ENCODE measurements around the gene FASLG. TPM values are rescaled to one million over a fixed set of nuclear protein-coding genes. Genes with fewer than 3 reads are reported as not detected.

Gene FASLG
- total RNA-seq, 1 experiment from 2014 or later: not detected

DNA sequence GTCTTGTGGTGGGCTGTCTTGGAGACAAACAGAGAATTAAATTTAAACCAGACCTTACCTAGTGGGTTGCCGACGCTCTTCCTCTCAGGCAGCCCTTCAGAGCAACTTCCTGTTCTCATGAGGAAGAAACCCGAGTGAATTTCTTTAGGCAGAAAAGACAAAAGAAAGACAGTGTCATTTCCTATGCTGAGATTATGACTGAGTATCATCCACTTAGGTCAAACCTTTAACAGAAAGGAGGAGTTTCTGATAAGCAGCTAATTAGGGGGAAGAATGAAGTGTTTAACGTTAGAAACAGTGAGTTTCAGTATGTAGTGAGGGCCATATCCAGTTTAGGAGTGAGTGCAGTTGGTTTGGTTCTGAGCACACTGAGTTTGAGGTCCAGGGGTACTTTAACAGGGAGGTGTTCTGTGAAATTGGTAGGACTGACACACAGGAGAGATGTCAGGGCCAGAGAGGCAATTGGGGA is 38.7 kb downstream of the FASLG start:
- no peaks in the 10 kb centered on the region for H3K36me3 ChIP-seq (ENCODE audit: control insufficient read depth, insufficient read depth, low read length)
- no peak overlapping the region for H3K27ac ChIP-seq (ENCODE audit: low read length)
- POLR2A ChIA-PET: no interaction called here
- TF ChIP-seq POLR2AphosphoS5 (IDR thresholded peaks at IDR 0.05; ENCODE audit: low read depth, low read length): no peak
- TF ChIP-seq, protein P1, sequence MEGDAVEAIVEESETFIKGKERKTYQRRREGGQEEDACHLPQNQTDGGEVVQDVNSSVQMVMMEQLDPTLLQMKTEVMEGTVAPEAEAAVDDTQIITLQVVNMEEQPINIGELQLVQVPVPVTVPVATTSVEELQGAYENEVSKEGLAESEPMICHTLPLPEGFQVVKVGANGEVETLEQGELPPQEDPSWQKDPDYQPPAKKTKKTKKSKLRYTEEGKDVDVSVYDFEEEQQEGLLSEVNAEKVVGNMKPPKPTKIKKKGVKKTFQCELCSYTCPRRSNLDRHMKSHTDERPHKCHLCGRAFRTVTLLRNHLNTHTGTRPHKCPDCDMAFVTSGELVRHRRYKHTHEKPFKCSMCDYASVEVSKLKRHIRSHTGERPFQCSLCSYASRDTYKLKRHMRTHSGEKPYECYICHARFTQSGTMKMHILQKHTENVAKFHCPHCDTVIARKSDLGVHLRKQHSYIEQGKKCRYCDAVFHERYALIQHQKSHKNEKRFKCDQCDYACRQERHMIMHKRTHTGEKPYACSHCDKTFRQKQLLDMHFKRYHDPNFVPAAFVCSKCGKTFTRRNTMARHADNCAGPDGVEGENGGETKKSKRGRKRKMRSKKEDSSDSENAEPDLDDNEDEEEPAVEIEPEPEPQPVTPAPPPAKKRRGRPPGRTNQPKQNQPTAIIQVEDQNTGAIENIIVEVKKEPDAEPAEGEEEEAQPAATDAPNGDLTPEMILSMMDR (IDR thresholded peaks at IDR 0.05): no peak
- TF ChIP-seq SIN3A (IDR thresholded peaks at IDR 0.05; ENCODE audit: borderline replicate concordance, insufficient read depth, low read depth, low read length): no peak
- no peak for TF ChIP-seq TCF7L2 (IDR thresholded peaks at IDR 0.05; ENCODE audit: low read depth, low read length)
- BruUV-seq (replicated peaks): no TSS peak
- no peaks in the 10 kb centered on the region for H3K9me3 ChIP-seq (ENCODE audit: control insufficient read depth, insufficient read depth, low read depth, low read length)
- H3K4me3 ChIP-seq (ENCODE audit: low read depth in 2 of 2, low read length in 2 of 2): no peak overlapping the region
- H3K27me3 ChIP-seq (ENCODE audit: control insufficient read depth, insufficient read depth, low read length): no peaks in the 10 kb centered on the region
- intact Hi-C loops (cut with micrococcal nuclease; ENCODE audit: unreplicated experiment) (no loop called here), in situ Hi-C loops (cut with HindIII; ENCODE audit: low pct_unique_long_range_greater_than_20kb, low sequenced_read_pairs) (no loop called here)
- H3K4me1 ChIP-seq (ENCODE audit: control insufficient read depth, insufficient read depth, low read length): no peaks in the 10 kb centered on the region
- ATAC-seq: no peak
- CTCF ChIA-PET: no interaction called here
- no peak for DNase-seq (ENCODE audit: low read depth, low spot score)

DNA sequence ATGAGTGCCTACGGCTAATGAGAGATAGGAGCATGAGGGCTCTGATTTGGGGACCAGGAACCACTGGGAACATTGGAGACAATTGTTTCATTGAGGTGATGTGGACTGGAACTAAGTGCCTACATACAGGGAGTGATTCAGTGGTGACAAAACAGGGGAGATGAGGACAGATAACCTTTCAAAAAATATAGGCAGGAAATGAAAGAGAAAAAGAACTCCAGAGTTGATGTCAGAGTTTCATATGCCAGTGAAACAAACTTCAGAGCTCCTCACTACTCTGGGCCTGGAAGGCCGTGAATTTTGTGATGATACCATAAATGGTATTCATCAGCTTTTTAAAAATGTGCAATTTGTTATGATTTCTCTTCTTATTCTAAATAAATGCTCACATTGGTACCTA is 39.3 kb downstream of the FASLG start:
- in situ Hi-C loops (cut with HindIII; ENCODE audit: low pct_unique_long_range_greater_than_20kb, low sequenced_read_pairs) (no loop called here), intact Hi-C loops (cut with micrococcal nuclease; ENCODE audit: unreplicated experiment) (no loop called here)
- no peaks in the 10 kb centered on the region for H3K4me1 ChIP-seq (ENCODE audit: control insufficient read depth, insufficient read depth, low read length)
- POLR2A ChIA-PET: no interaction called here
- H3K4me3 ChIP-seq (ENCODE audit: low read depth in 2 of 2, low read length in 2 of 2): no peak overlapping the region
- TF ChIP-seq TCF7L2 (IDR thresholded peaks at IDR 0.05; ENCODE audit: low read depth, low read length): no peak
- TF ChIP-seq, protein P1 (IDR thresholded peaks at IDR 0.05): no peak
- no TSS peak for BruUV-seq (replicated peaks)
- no peak overlapping the region for H3K27ac ChIP-seq (ENCODE audit: low read length)
- no peaks in the 10 kb centered on the region for H3K27me3 ChIP-seq (ENCODE audit: control insufficient read depth, insufficient read depth, low read length)
- no peak for ATAC-seq
- no peaks in the 10 kb centered on the region for H3K9me3 ChIP-seq (ENCODE audit: control insufficient read depth, insufficient read depth, low read depth, low read length)
- H3K36me3 ChIP-seq (ENCODE audit: control insufficient read depth, insufficient read depth, low read length): no peaks in the 10 kb centered on the region
- no peak for DNase-seq (ENCODE audit: low read depth, low spot score)
- CTCF ChIA-PET: no interaction called here

DNA sequence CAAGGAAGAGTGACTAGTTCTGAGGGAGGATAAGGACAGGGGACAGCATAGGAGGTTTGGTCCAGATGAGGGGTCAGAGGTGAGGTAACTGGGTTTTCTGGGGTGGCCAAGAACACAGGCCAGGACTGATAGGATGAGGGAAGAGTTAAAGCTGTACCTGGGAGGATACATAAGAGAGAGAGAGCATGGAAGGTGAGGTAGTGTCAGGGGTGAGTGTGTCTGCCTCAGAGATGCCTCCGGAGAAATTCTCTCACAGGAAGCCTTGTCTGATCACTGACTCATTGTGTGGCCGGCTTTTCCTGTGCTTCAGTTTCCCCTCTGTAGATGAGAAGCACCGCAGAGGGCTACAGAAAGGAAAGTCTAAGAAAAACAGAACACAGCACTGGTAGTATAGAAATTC is 40.2 kb downstream of the FASLG start:
- POLR2A ChIA-PET: no interaction called here
- Histone ChIP-seq H3K27me3 (ENCODE audit: control insufficient read depth, insufficient read depth, low read length) (no peaks in the 10 kb centered on the region), H3K9me3 (ENCODE audit: control insufficient read depth, insufficient read depth, low read depth, low read length) (no peaks in the 10 kb centered on the region), H3K4me3 (ENCODE audit: low read depth in 2 of 2, low read length in 2 of 2) (no peak overlapping the region), H3K27ac (ENCODE audit: low read length) (no peak overlapping the region), H3K36me3 (ENCODE audit: control insufficient read depth, insufficient read depth, low read length) (no peaks in the 10 kb centered on the region), H3K4me1 (ENCODE audit: control insufficient read depth, insufficient read depth, low read length) (no peaks in the 10 kb centered on the region)
- in situ Hi-C loops (cut with HindIII; ENCODE audit: low pct_unique_long_range_greater_than_20kb, low sequenced_read_pairs): no loop called here
- CTCF ChIA-PET: no interaction called here
- DNase-seq (ENCODE audit: low read depth, low spot score): no peak
- BruUV-seq (replicated peaks): no TSS peak
- TF ChIP-seq, protein P1 (IDR thresholded peaks at IDR 0.05): no peak
- TF ChIP-seq, protein P2, sequence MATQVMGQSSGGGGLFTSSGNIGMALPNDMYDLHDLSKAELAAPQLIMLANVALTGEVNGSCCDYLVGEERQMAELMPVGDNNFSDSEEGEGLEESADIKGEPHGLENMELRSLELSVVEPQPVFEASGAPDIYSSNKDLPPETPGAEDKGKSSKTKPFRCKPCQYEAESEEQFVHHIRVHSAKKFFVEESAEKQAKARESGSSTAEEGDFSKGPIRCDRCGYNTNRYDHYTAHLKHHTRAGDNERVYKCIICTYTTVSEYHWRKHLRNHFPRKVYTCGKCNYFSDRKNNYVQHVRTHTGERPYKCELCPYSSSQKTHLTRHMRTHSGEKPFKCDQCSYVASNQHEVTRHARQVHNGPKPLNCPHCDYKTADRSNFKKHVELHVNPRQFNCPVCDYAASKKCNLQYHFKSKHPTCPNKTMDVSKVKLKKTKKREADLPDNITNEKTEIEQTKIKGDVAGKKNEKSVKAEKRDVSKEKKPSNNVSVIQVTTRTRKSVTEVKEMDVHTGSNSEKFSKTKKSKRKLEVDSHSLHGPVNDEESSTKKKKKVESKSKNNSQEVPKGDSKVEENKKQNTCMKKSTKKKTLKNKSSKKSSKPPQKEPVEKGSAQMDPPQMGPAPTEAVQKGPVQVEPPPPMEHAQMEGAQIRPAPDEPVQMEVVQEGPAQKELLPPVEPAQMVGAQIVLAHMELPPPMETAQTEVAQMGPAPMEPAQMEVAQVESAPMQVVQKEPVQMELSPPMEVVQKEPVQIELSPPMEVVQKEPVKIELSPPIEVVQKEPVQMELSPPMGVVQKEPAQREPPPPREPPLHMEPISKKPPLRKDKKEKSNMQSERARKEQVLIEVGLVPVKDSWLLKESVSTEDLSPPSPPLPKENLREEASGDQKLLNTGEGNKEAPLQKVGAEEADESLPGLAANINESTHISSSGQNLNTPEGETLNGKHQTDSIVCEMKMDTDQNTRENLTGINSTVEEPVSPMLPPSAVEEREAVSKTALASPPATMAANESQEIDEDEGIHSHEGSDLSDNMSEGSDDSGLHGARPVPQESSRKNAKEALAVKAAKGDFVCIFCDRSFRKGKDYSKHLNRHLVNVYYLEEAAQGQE (IDR thresholded peaks at IDR 0.05; ENCODE audit: insufficient read depth in 1 of 2, low read depth in 2 of 2, low read length in 1 of 2): no peak
- intact Hi-C loops (cut with micrococcal nuclease; ENCODE audit: unreplicated experiment): no loop called here
- ATAC-seq: no peak
